DOHH2 (cell line): ENCODE measurements around the gene TLCD5.

Experiments used
- CTCF ChIP-seq: fragments of 200-600 bp; sonication (generic); IDR thresholded peaks from one replicate; pipeline ENCODE4 v1.5.1; 2014; ENCODE audit warnings: antibody characterized with exemption, mild to moderate bottlenecking, low read depth, low read length; ENCODE audit not compliant: poor library complexity, severe bottlenecking
- EZH2phosphoT487 ChIP-seq: fragments of 200-600 bp; sonication (generic); IDR thresholded peaks from 2 replicates; pipeline ENCODE4 v1.6.1; 2017; ENCODE audit warnings: borderline replicate concordance, mild to moderate bottlenecking, antibody characterized with exemption, low read length, moderate library complexity, mixed read lengths

GRCh38 chr11:120334894-120335462, 9.9 kb downstream of the TLCD5 start:
- TF ChIP-seq CTCF (peak; percentile 61), EZH2phosphoT487 (no peak)
